GM23338 (cell line): ENCODE data around the gene MTR.

ENCODE experiments used
- CTCF ChIP-seq, 2 experiments: fragments of 200-600 bp in 1 of 2; sonication (generic) in 1 of 2; conservative IDR thresholded peaks; 2 replicates each; pipeline versions ENCODE4 v1.5.1 to v1.6.1; 2016 to 2017; ENCODE audit warnings: antibody characterized with exemption in 2 of 2, low read depth in 2 of 2, mild to moderate bottlenecking in 2 of 2, moderate library complexity in 1 of 2
- EZH2 ChIP-seq: fragments of 200-600 bp; sonication (generic); IDR thresholded peaks from one replicate; pipeline ENCODE4 v1.8.0; 2017; ENCODE audit warnings: antibody characterized with exemption, mild to moderate bottlenecking, low read depth; ENCODE audit not compliant: unreplicated experiment
- EZH2phosphoT487 ChIP-seq: fragments of 200-600 bp; sonication (generic); IDR thresholded peaks from one replicate; pipeline ENCODE4 v1.8.1; 2018; ENCODE audit warnings: antibody characterized with exemption; ENCODE audit not compliant: unreplicated experiment
- POLR2AphosphoS5 ChIP-seq: IDR thresholded peaks from 2 replicates; pipeline ENCODE4 v1.6.1; 2016; ENCODE audit warnings: antibody characterized with exemption, low read depth
- STAT1 ChIP-seq: IDR thresholded peaks from one replicate; pipeline ENCODE4 v1.6.1; 2016; ENCODE audit warnings: antibody characterized with exemption; ENCODE audit not compliant: unreplicated experiment
- ZNF114 ChIP-seq: fragments of 250-450 bp; sonication (Bioruptor Pico); IDR thresholded peaks from 2 replicates; pipeline ENCODE4 v1.5.0; 2020; ENCODE audit warnings: mild to moderate bottlenecking, moderate library complexity
- ZNF331 ChIP-seq: fragments of 250-450 bp; sonication (Bioruptor Pico); IDR thresholded peaks from 2 replicates; pipeline ENCODE4 v1.5.0; 2020; ENCODE audit warnings: low read depth, mild to moderate bottlenecking, moderate library complexity
- TF ChIP-seq, protein P1 (sequence below): IDR thresholded peaks from one replicate; pipeline ENCODE4 v1.6.1; 2018; ENCODE audit warnings: antibody characterized with exemption; ENCODE audit not compliant: unreplicated experiment

DNA sequence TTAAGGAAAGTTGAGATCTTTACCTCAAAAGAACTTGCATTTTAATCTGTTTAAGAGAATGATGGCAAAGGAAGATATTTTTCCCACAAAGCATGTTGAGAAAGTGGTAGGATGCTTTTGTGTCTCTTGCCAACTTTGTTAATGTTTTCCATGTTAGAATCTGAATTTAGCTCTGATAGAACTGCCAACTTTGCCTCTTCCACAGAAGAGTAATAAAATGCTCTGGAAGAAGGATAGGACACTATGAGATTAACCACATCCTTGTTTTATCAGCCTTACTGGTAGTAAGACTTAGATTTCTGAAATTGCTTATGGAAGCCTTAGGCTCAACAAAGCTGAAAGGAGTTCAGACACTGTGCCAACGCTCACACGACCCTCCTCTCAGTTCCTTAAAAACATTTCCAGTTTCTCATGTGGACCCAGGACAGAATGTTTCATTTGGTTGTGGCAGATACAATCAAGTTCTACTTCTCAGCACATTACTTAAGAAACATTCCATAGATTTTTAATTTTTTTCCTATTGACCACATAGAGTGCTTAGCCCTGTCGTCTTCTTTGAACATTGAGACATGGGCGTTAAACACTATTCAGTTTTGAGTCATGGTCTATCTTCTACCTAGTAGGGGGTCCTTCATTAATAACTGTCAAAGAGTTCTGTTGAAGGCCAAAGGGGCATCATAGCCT is 59.0 kb downstream of the MTR start:
- TF ChIP-seq, protein P1, sequence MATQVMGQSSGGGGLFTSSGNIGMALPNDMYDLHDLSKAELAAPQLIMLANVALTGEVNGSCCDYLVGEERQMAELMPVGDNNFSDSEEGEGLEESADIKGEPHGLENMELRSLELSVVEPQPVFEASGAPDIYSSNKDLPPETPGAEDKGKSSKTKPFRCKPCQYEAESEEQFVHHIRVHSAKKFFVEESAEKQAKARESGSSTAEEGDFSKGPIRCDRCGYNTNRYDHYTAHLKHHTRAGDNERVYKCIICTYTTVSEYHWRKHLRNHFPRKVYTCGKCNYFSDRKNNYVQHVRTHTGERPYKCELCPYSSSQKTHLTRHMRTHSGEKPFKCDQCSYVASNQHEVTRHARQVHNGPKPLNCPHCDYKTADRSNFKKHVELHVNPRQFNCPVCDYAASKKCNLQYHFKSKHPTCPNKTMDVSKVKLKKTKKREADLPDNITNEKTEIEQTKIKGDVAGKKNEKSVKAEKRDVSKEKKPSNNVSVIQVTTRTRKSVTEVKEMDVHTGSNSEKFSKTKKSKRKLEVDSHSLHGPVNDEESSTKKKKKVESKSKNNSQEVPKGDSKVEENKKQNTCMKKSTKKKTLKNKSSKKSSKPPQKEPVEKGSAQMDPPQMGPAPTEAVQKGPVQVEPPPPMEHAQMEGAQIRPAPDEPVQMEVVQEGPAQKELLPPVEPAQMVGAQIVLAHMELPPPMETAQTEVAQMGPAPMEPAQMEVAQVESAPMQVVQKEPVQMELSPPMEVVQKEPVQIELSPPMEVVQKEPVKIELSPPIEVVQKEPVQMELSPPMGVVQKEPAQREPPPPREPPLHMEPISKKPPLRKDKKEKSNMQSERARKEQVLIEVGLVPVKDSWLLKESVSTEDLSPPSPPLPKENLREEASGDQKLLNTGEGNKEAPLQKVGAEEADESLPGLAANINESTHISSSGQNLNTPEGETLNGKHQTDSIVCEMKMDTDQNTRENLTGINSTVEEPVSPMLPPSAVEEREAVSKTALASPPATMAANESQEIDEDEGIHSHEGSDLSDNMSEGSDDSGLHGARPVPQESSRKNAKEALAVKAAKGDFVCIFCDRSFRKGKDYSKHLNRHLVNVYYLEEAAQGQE: no peak
- TF ChIP-seq EZH2 (no peak), POLR2AphosphoS5 (no peak), CTCF (conservative IDR thresholded peaks at IDR 0.05; ENCODE audit: low read depth in 2 of 2) (no peak), EZH2phosphoT487 (no peak), ZNF114 (CRISPR knock-in tag) (no peak), ZNF331 (CRISPR knock-in tag) (no peak), STAT1 (no peak)
